Neural crest cell (in vitro differentiated cells): Measurements from ENCODE around the gene ECSCR. TPM values are rescaled to one million over a fixed set of nuclear protein-coding genes. Genes with fewer than 3 reads are reported as not detected.

Experiments used
- DNase-seq: peaks from one replicate; pipeline ENCODE4 v3.0.0; 2021; ENCODE audit warnings: low read depth, mixed read lengths, low spot score
- H3K27ac Mint-ChIP-seq: one replicate; pipeline ENCODE4 v1.8.0; 2021; ENCODE audit warnings: mild to moderate bottlenecking, mixed read lengths; ENCODE audit not compliant: unreplicated experiment
- H3K27me3 Mint-ChIP-seq: 2 replicates; pipeline ENCODE4 v1.8.0; 2021; ENCODE audit warnings: low read depth, mild to moderate bottlenecking, mixed read lengths
- H3K36me3 Mint-ChIP-seq: 2 replicates; pipeline ENCODE4 v1.8.0; 2021; ENCODE audit warnings: low read depth, mild to moderate bottlenecking, mixed read lengths
- H3K4me1 Mint-ChIP-seq: 2 replicates; pipeline ENCODE4 v1.8.0; 2021; ENCODE audit warnings: mixed read lengths
- H3K4me3 Mint-ChIP-seq: one replicate; pipeline ENCODE4 v1.8.0; 2021; ENCODE audit warnings: mild to moderate bottlenecking, mixed read lengths
- H3K9me3 Mint-ChIP-seq: 2 replicates; pipeline ENCODE4 v1.8.0; 2021; ENCODE audit warnings: mixed read lengths
- CTCF ChIP-seq: fragments of 200-600 bp; sonication (generic); conservative IDR thresholded peaks from 2 replicates; pipeline ENCODE4 v1.5.0; 2021; ENCODE audit warnings: antibody characterized with exemption, mild to moderate bottlenecking
- total RNA-seq: library from RNA; stranded (reverse); gene quantifications from 2 replicates; pipeline ENCODE4 v1.2.1, GENCODE V29; 2021

ECSCR gene
- total RNA-seq, 1 donor from 2014 or later, result not detected

GRCh38 chr5:139474890-139475791, 12.6 kb upstream of the ECSCR start:
- no peaks in the 10 kb centered on the region for H3K27me3 Mint-ChIP-seq
- H3K27ac Mint-ChIP-seq, result peak overlapping the region; percentile 57
- peaks cover 17% of the 10 kb centered on the region for H3K4me1 Mint-ChIP-seq
- no peaks in the 10 kb centered on the region for H3K9me3 Mint-ChIP-seq
- no peak for TF ChIP-seq CTCF
- H3K4me3 Mint-ChIP-seq, result no peak overlapping the region
- H3K36me3 Mint-ChIP-seq, result no peaks in the 10 kb centered on the region
- DNase-seq, result no peak

- no peaks in the 10 kb centered on the region for H3K27me3 Mint-ChIP-seq
- H3K9me3 Mint-ChIP-seq, result no peaks in the 10 kb centered on the region
- no peak overlapping the region for H3K4me3 Mint-ChIP-seq
- H3K36me3 Mint-ChIP-seq, result no peaks in the 10 kb centered on the region
- no peak for TF ChIP-seq CTCF
- no peak for DNase-seq
- H3K4me1 Mint-ChIP-seq, result peaks cover 17% of the 10 kb centered on the region
- H3K27ac Mint-ChIP-seq, result peak overlapping the region; percentile 83
These were observed 11.0 kb upstream of the ECSCR start for GRCh38 chr5:139473565-139473964.

- no peak overlapping the region for H3K4me3 Mint-ChIP-seq
- H3K27me3 Mint-ChIP-seq, result no peaks in the 10 kb centered on the region
- peaks cover 17% of the 10 kb centered on the region for H3K4me1 Mint-ChIP-seq
- no peak for TF ChIP-seq CTCF
- no peak for DNase-seq
- peak overlapping the region; percentile 83 for H3K27ac Mint-ChIP-seq
- no peaks in the 10 kb centered on the region for H3K9me3 Mint-ChIP-seq
- H3K36me3 Mint-ChIP-seq, result no peaks in the 10 kb centered on the region
These were observed 10.6 kb upstream of the ECSCR start for GRCh38 chr5:139473105-139473504.

- Mint-ChIP-seq H3K4me1 (peaks cover 17% of the 10 kb centered on the region), H3K9me3 (no peaks in the 10 kb centered on the region), H3K4me3 (no peak overlapping the region), H3K27me3 (no peaks in the 10 kb centered on the region), H3K36me3 (no peaks in the 10 kb centered on the region), H3K27ac (peak overlapping the region; percentile 93)
- TF ChIP-seq CTCF, result no peak
- DNase-seq, result no peak
These were observed 10.0 kb upstream of the ECSCR start for GRCh38 chr5:139472386-139473030.

- H3K36me3 Mint-ChIP-seq, result no peaks in the 10 kb centered on the region
- TF ChIP-seq CTCF, result no peak
- H3K9me3 Mint-ChIP-seq, result no peaks in the 10 kb centered on the region
- no peaks in the 10 kb centered on the region for H3K27me3 Mint-ChIP-seq
- H3K4me1 Mint-ChIP-seq, result peaks cover 17% of the 10 kb centered on the region
- H3K4me3 Mint-ChIP-seq, result no peak within 1 kb of the TSS
- no peak within 1 kb of the TSS for H3K27ac Mint-ChIP-seq
- DNase-seq, result no peak
These were observed 8.3 kb upstream of the ECSCR start, which contains the start of gene SMIM33 for GRCh38 chr5:139470821-139471300. Gene SMIM33 (plus strand): TSS chr5:139471004. CDS start chr5:139471122, 118 bp downstream.
